Progenitor cell of endocrine pancreas (in vitro differentiated cells): ENCODE results near the gene ATP5MC3. TPM values are rescaled to one million over a fixed set of nuclear protein-coding genes. Genes with fewer than 3 reads are reported as not detected.
A peak's percentile ranks its signal among the peaks of the same experiment; 100 is the strongest.
"Not testable (repeated sequence)": the region's sequence is repeated elsewhere in the genome, so short reads cannot be mapped to it uniquely, and the experiment has no call there.

Experiments used
- DNase-seq: peaks from one replicate; pipeline ENCODE4 v3.0.0; 2021; ENCODE audit warnings: low spot score; ENCODE audit not compliant: unreplicated experiment
- H3K27ac Mint-ChIP-seq: 2 replicates; pipeline ENCODE4 v1.8.0; 2021; ENCODE audit warnings: mild to moderate bottlenecking, moderate library complexity, mixed read lengths
- H3K27me3 Mint-ChIP-seq: 2 replicates; pipeline ENCODE4 v1.8.0; 2021; ENCODE audit warnings: mixed read lengths
- H3K36me3 Mint-ChIP-seq: 2 replicates; pipeline ENCODE4 v1.8.0; 2022; ENCODE audit warnings: mixed read lengths; ENCODE audit not compliant: insufficient read depth
- H3K4me1 Mint-ChIP-seq: 2 replicates; pipeline ENCODE4 v1.8.0; 2021; ENCODE audit warnings: low read depth, mixed read lengths
- H3K4me3 Mint-ChIP-seq: 2 replicates; pipeline ENCODE4 v1.8.0; 2021; ENCODE audit warnings: low read depth, mild to moderate bottlenecking, moderate library complexity, mixed read lengths
- H3K9me3 Mint-ChIP-seq: 2 replicates; pipeline ENCODE4 v1.8.0; 2021; ENCODE audit warnings: low read depth, mixed read lengths
- long read RNA-seq: library from polyadenylated mRNA; unstranded; transcript quantifications from one replicate; pipeline ENCODE4 v2.0.0, GENCODE V29; 2020
- total RNA-seq: library from RNA; stranded (reverse); gene quantifications from 2 replicates; pipeline ENCODE4 v1.2.1, GENCODE V29; 2021
- TF ChIP-seq, protein P1 (sequence below): fragments of 200-600 bp; sonication (generic); IDR thresholded peaks from one replicate; pipeline ENCODE4 v1.5.0; 2021; ENCODE audit warnings: antibody characterized with exemption, mild to moderate bottlenecking; ENCODE audit not compliant: unreplicated experiment

The ATP5MC3 gene
- 185 and 192 TPM in 2 replicates for total RNA-seq
- long read RNA-seq, full-length matches to known transcripts, result 231 of 239 reads
- long read RNA-seq, partial matches to known transcripts, result 2 of 239 reads
- long read RNA-seq, other reads (novel, unspliced or antisense), result 6 of 239 reads

GRCh38 chr2:175181104-175181876 is at the start of gene ATP5MC3:
ATP5MC3 (minus strand) TSS chr2:175181710; CDS start chr2:175181393, 317 bp downstream.
- H3K36me3 Mint-ChIP-seq, result peaks cover 11% of the 10 kb centered on the region

GRCh38 chr2:175228601-175229000 is 47.1 kb upstream of the ATP5MC3 start:
- not testable (repeated sequence) for H3K36me3 Mint-ChIP-seq, H3K4me3 Mint-ChIP-seq, H3K27me3 Mint-ChIP-seq, H3K4me1 Mint-ChIP-seq, DNase-seq, H3K9me3 Mint-ChIP-seq, H3K27ac Mint-ChIP-seq

More at GRCh38 chr2:175181104-175181876, at the start of gene ATP5MC3:
- peaks cover 4% of the 10 kb centered on the region for H3K9me3 Mint-ChIP-seq
- TF ChIP-seq, protein P1, sequence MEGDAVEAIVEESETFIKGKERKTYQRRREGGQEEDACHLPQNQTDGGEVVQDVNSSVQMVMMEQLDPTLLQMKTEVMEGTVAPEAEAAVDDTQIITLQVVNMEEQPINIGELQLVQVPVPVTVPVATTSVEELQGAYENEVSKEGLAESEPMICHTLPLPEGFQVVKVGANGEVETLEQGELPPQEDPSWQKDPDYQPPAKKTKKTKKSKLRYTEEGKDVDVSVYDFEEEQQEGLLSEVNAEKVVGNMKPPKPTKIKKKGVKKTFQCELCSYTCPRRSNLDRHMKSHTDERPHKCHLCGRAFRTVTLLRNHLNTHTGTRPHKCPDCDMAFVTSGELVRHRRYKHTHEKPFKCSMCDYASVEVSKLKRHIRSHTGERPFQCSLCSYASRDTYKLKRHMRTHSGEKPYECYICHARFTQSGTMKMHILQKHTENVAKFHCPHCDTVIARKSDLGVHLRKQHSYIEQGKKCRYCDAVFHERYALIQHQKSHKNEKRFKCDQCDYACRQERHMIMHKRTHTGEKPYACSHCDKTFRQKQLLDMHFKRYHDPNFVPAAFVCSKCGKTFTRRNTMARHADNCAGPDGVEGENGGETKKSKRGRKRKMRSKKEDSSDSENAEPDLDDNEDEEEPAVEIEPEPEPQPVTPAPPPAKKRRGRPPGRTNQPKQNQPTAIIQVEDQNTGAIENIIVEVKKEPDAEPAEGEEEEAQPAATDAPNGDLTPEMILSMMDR, result no peak
- H3K27ac Mint-ChIP-seq, result peak within 1 kb of the TSS; percentile 95
- peak within 1 kb of the TSS; percentile 96 for H3K4me3 Mint-ChIP-seq
- peaks cover 7% of the 10 kb centered on the region for H3K4me1 Mint-ChIP-seq
- H3K27me3 Mint-ChIP-seq, result no peaks in the 10 kb centered on the region
- DNase-seq, result peak; percentile 84

- H3K27me3 Mint-ChIP-seq, result peaks cover 7% of the 10 kb centered on the region
- no peaks in the 10 kb centered on the region for H3K36me3 Mint-ChIP-seq
- DNase-seq, result no peak
- no peaks in the 10 kb centered on the region for H3K9me3 Mint-ChIP-seq
- TF ChIP-seq, protein P1, result no peak
- H3K4me1 Mint-ChIP-seq, result no peaks in the 10 kb centered on the region
- H3K27ac Mint-ChIP-seq, result no peak overlapping the region
- H3K4me3 Mint-ChIP-seq, result no peak overlapping the region
These were observed 46.7 kb upstream of the ATP5MC3 start for GRCh38 chr2:175228179-175228578.

- Mint-ChIP-seq H3K36me3 (no peaks in the 10 kb centered on the region), H3K4me1 (no peaks in the 10 kb centered on the region), H3K27me3 (peaks cover 7% of the 10 kb centered on the region), H3K9me3 (no peaks in the 10 kb centered on the region), H3K4me3 (no peak overlapping the region), H3K27ac (no peak overlapping the region)
- TF ChIP-seq, protein P1, result no peak
- DNase-seq, result no peak
These were observed 45.9 kb upstream of the ATP5MC3 start for GRCh38 chr2:175227393-175227792.

GRCh38 chr2:175220075-175220474 is 38.6 kb upstream of the ATP5MC3 start:
- Mint-ChIP-seq H3K4me3 (no peak overlapping the region), H3K36me3 (no peaks in the 10 kb centered on the region), H3K9me3 (no peaks in the 10 kb centered on the region), H3K27ac (no peak overlapping the region), H3K27me3 (peaks cover 11% of the 10 kb centered on the region), H3K4me1 (no peaks in the 10 kb centered on the region)
- DNase-seq, result no peak
- TF ChIP-seq, protein P1, result no peak
